Measurements from ENCODE around the gene FAM3A. TPM values are rescaled to one million over a fixed set of nuclear protein-coding genes. Genes with fewer than 3 reads are reported as not detected.
A peak's percentile ranks its signal among the peaks of the same experiment; 100 is the strongest.

Gene FAM3A
- total and polyA plus RNA-seq, 9 of the 15 experiments (the other 6 are each of a cell fraction or from before 2014, with no cell fraction given): 0.75 to 70.6 (median 27.0) TPM

- TF ChIP-seq ZNF766 (CRISPR knock-in tag; conservative IDR thresholded peaks at IDR 0.05): peak; percentile 59; the same call in 1 of the 2 replicates
- TF ChIP-seq ZFP30 (CRISPR knock-in tag; IDR thresholded peaks at IDR 0.05; ENCODE audit: borderline replicate concordance): no peak
- TF ChIP-seq ZMIZ1 (IDR thresholded peaks at IDR 0.05; ENCODE audit: low read depth in 2 of 2, low read length in 2 of 2): no peak
- TF ChIP-seq GMEB1 (CRISPR knock-in tag; IDR thresholded peaks at IDR 0.05): peak; percentile 22
- no peak for TF ChIP-seq MAFK (IDR thresholded peaks at IDR 0.05; ENCODE audit: low read length)
- TF ChIP-seq ZNF551 (CRISPR knock-in tag; IDR thresholded peaks at IDR 0.05): no peak
- TF ChIP-seq NFE2L1 (tag; IDR thresholded peaks at IDR 0.05; ENCODE audit: borderline replicate concordance, low read depth): no peak
- no peak for TF ChIP-seq SP2 (IDR thresholded peaks at IDR 0.05; ENCODE audit: extremely low read depth, low read depth, low read length, poor library complexity, severe bottlenecking)
- TF ChIP-seq ZBTB7A (IDR thresholded peaks at IDR 0.05; ENCODE audit: borderline replicate concordance, control insufficient read depth, low read depth, low read length): peak; percentile 17; the same call in 1 of the 2 replicates
- TF ChIP-seq PCBP1 (IDR thresholded peaks at IDR 0.05; ENCODE audit: low read depth, low read length, poor library complexity, severe bottlenecking): no peak
- no peak for TF ChIP-seq NR0B1 (IDR thresholded peaks at IDR 0.05; ENCODE audit: partially characterized antibody)
- TF ChIP-seq EGR1 (conservative IDR thresholded peaks at IDR 0.05): 0 out of 2 replicates have a peak, but pooled peaks have one; percentile 3
- no peak for TF ChIP-seq TRIM25 (IDR thresholded peaks at IDR 0.05; ENCODE audit: borderline replicate concordance)
- no peak for TF ChIP-seq PTRF (tag; IDR thresholded peaks at IDR 0.05)
- no peak for TF ChIP-seq SMARCE1 (IDR thresholded peaks at IDR 0.05)
- TF ChIP-seq GABPB1 (CRISPR knock-in tag; IDR thresholded peaks at IDR 0.05): no peak
- TF ChIP-seq RBM14 (IDR thresholded peaks at IDR 0.05; ENCODE audit: borderline replicate concordance, insufficient read depth, low read depth, low read length): no peak
- peak; percentile 94 for TF ChIP-seq TBP (optimal IDR thresholded peaks at IDR 0.05; ENCODE audit: low read depth, low read length)
Observed at GRCh38 chrX:154458116-154458953, 57.7 kb downstream of the FAM3A start, which contains the start of gene PLXNA3 (continued).
